Ovary (tissue), 3 donors: ENCODE results near the gene GFY.

Experiments
- EP300 ChIP-seq: sonication (generic); formaldehyde crosslinking; IDR thresholded peaks from one replicate; pipeline ENCODE4 v1.6.1; 2017; ENCODE audit warnings: antibody characterized with exemption
- POLR2A ChIP-seq: fragments of 450-650 bp; IDR thresholded peaks from one replicate; pipeline ENCODE4 v1.6.1; 2017; ENCODE audit warnings: antibody characterized with exemption, mild to moderate bottlenecking, moderate library complexity
- TF ChIP-seq, protein P1 (sequence below), 3 donors: fragments of 450-650 bp in 2 of 3; fragments of 200-600 bp in 1 of 3; IDR thresholded peaks; one replicate each; pipeline versions ENCODE4 v1.5.1 to v1.8.0; 2016 to 2022; ENCODE audit warnings: antibody characterized with exemption in 3 of 3, mild to moderate bottlenecking in 1 of 3
- donor health status: DM: no; HTN: no; CAD: no.

DNA sequence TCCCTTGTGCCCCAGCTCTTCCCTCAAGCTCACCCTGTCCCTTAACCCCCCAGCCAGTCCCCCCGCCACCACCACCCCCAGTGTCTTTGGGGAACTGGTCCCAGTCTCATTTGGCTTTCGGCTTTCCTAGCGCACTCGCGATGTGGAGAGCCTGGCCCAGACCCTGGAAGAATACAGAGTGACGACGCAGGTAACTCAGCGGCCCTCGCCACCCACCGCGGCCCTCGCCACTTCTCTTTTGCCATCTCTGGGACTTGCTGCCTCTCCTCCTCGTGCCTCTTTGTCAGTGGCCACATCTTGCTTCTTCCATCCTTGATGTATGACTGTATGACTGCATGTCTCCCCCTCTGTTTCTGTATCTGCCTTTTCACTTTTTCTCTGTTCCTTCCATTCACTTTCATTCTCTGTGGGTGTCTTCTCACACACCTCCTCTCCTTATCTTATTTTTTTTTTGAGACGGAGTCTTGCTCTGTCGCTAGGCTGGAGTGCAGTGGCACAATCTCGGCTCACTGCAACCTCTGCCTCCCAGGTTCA is 17.6 kb upstream of the GFY start:
- TF ChIP-seq, protein P1, sequence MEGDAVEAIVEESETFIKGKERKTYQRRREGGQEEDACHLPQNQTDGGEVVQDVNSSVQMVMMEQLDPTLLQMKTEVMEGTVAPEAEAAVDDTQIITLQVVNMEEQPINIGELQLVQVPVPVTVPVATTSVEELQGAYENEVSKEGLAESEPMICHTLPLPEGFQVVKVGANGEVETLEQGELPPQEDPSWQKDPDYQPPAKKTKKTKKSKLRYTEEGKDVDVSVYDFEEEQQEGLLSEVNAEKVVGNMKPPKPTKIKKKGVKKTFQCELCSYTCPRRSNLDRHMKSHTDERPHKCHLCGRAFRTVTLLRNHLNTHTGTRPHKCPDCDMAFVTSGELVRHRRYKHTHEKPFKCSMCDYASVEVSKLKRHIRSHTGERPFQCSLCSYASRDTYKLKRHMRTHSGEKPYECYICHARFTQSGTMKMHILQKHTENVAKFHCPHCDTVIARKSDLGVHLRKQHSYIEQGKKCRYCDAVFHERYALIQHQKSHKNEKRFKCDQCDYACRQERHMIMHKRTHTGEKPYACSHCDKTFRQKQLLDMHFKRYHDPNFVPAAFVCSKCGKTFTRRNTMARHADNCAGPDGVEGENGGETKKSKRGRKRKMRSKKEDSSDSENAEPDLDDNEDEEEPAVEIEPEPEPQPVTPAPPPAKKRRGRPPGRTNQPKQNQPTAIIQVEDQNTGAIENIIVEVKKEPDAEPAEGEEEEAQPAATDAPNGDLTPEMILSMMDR (IDR thresholded peaks at IDR 0.05) = no peak
- TF ChIP-seq EP300 (no peak), POLR2A (no peak)
